Measurements from ENCODE around the gene LMO7.

The LMO7 gene

GRCh38 chr13:75769141-75769905 lies 133.2 kb downstream of the LMO7 start:
- H3K27me3 ChIP-seq (ENCODE audit: insufficient read depth, poor library complexity, severe bottlenecking): no peaks in the 10 kb centered on the region
- no peak overlapping the region for H3K27ac ChIP-seq (replicated peaks)
- DNase-seq (ENCODE audit: low read depth in 1 of 2, low spot score in 1 of 2): no peak
- TF ChIP-seq, protein P1, sequence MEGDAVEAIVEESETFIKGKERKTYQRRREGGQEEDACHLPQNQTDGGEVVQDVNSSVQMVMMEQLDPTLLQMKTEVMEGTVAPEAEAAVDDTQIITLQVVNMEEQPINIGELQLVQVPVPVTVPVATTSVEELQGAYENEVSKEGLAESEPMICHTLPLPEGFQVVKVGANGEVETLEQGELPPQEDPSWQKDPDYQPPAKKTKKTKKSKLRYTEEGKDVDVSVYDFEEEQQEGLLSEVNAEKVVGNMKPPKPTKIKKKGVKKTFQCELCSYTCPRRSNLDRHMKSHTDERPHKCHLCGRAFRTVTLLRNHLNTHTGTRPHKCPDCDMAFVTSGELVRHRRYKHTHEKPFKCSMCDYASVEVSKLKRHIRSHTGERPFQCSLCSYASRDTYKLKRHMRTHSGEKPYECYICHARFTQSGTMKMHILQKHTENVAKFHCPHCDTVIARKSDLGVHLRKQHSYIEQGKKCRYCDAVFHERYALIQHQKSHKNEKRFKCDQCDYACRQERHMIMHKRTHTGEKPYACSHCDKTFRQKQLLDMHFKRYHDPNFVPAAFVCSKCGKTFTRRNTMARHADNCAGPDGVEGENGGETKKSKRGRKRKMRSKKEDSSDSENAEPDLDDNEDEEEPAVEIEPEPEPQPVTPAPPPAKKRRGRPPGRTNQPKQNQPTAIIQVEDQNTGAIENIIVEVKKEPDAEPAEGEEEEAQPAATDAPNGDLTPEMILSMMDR (IDR thresholded peaks at IDR 0.05; ENCODE audit: insufficient read depth, low read length): no peak
- TF ChIP-seq POLR2AphosphoS5 (IDR thresholded peaks at IDR 0.05; ENCODE audit: low read depth): no peak
- TF ChIP-seq GABPA (IDR thresholded peaks at IDR 0.05; ENCODE audit: low read depth): no peak
- TF ChIP-seq, protein P2, sequence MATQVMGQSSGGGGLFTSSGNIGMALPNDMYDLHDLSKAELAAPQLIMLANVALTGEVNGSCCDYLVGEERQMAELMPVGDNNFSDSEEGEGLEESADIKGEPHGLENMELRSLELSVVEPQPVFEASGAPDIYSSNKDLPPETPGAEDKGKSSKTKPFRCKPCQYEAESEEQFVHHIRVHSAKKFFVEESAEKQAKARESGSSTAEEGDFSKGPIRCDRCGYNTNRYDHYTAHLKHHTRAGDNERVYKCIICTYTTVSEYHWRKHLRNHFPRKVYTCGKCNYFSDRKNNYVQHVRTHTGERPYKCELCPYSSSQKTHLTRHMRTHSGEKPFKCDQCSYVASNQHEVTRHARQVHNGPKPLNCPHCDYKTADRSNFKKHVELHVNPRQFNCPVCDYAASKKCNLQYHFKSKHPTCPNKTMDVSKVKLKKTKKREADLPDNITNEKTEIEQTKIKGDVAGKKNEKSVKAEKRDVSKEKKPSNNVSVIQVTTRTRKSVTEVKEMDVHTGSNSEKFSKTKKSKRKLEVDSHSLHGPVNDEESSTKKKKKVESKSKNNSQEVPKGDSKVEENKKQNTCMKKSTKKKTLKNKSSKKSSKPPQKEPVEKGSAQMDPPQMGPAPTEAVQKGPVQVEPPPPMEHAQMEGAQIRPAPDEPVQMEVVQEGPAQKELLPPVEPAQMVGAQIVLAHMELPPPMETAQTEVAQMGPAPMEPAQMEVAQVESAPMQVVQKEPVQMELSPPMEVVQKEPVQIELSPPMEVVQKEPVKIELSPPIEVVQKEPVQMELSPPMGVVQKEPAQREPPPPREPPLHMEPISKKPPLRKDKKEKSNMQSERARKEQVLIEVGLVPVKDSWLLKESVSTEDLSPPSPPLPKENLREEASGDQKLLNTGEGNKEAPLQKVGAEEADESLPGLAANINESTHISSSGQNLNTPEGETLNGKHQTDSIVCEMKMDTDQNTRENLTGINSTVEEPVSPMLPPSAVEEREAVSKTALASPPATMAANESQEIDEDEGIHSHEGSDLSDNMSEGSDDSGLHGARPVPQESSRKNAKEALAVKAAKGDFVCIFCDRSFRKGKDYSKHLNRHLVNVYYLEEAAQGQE (IDR thresholded peaks at IDR 0.05; ENCODE audit: insufficient replicate concordance, low read depth): no peak
- no peak for TF ChIP-seq SPI1 (IDR thresholded peaks at IDR 0.05; ENCODE audit: borderline replicate concordance, low read depth)
- no peak overlapping the region for H3K4me3 ChIP-seq (replicated peaks; ENCODE audit: insufficient read depth, low read length)

DNA sequence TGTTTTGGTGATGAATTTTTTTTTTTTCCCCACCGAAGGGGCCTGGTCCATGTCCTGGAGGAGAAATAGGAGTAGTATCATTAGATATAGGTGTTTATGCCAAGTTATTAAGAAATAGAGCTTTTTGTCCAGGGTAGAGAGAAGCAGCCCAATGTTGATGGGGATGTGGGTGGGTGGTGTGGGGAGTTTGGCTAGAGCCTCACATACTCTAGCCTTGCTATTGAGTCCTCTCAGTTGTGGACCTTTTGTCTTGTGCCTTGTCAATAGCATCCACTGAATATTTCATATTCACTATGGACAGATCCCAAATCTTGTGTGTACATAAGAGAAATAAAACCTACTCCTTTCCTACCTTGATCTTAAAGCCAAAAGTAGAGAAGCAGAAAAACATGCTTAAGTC lies 134.0 kb downstream of the LMO7 start:
- no peak overlapping the region for H3K27ac ChIP-seq (replicated peaks)
- DNase-seq (ENCODE audit: low read depth in 1 of 2, low spot score in 1 of 2): no peak
- H3K4me3 ChIP-seq (replicated peaks; ENCODE audit: insufficient read depth, low read length): no peak overlapping the region
- H3K27me3 ChIP-seq (ENCODE audit: insufficient read depth, poor library complexity, severe bottlenecking): no peaks in the 10 kb centered on the region
- TF ChIP-seq, protein P2 (IDR thresholded peaks at IDR 0.05; ENCODE audit: insufficient replicate concordance, low read depth): no peak
- TF ChIP-seq SPI1 (IDR thresholded peaks at IDR 0.05; ENCODE audit: borderline replicate concordance, low read depth) (no peak), GABPA (IDR thresholded peaks at IDR 0.05; ENCODE audit: low read depth) (no peak), POLR2AphosphoS5 (IDR thresholded peaks at IDR 0.05; ENCODE audit: low read depth) (no peak)
- TF ChIP-seq, protein P1 (IDR thresholded peaks at IDR 0.05; ENCODE audit: insufficient read depth, low read length): no peak

- no peak for DNase-seq (ENCODE audit: low read depth in 1 of 2, low spot score in 1 of 2)
- H3K27ac ChIP-seq (replicated peaks): no peak overlapping the region
- TF ChIP-seq GABPA (IDR thresholded peaks at IDR 0.05; ENCODE audit: low read depth) (no peak), SPI1 (IDR thresholded peaks at IDR 0.05; ENCODE audit: borderline replicate concordance, low read depth) (no peak), POLR2AphosphoS5 (IDR thresholded peaks at IDR 0.05; ENCODE audit: low read depth) (no peak)
- TF ChIP-seq, protein P1 (IDR thresholded peaks at IDR 0.05; ENCODE audit: insufficient read depth, low read length): no peak
- TF ChIP-seq, protein P2 (IDR thresholded peaks at IDR 0.05; ENCODE audit: insufficient replicate concordance, low read depth): no peak
- no peaks in the 10 kb centered on the region for H3K27me3 ChIP-seq (ENCODE audit: insufficient read depth, poor library complexity, severe bottlenecking)
- no peak overlapping the region for H3K4me3 ChIP-seq (replicated peaks; ENCODE audit: insufficient read depth, low read length)
Observed at GRCh38 chr13:75770592-75771011, 134.5 kb downstream of the LMO7 start.
